NK-92 treated with Interleukin-12 subunit alpha and Interleukin-12 subunit beta, amount 100 ng/mL, for 24 hours (cell line): ENCODE measurements around the gene POU3F3.

Experiments used
- DNase-seq: peaks from one replicate; lab custom pipeline; 2025; lab: John Stamatoyannopoulos, UW

POU3F3 gene

GRCh38 chr2:104875262-104875661 lies 21.3 kb downstream of the POU3F3 start:
- DNase-seq, result no peak

GRCh38 chr2:104876606-104877570 lies 23.0 kb downstream of the POU3F3 start:
- no peak for DNase-seq

GRCh38 chr2:104878863-104879512 lies 25.1 kb downstream of the POU3F3 start:
- DNase-seq, result no peak

GRCh38 chr2:104880076-104880475 lies 26.2 kb downstream of the POU3F3 start:
- DNase-seq, result no peak

- no peak for DNase-seq
These were observed 29.4 kb downstream of the POU3F3 start for GRCh38 chr2:104883357-104883756.

- no peak for DNase-seq
These were observed 31.3 kb downstream of the POU3F3 start for GRCh38 chr2:104885119-104885782.

GRCh38 chr2:104887676-104888075 lies 33.8 kb downstream of the POU3F3 start:
- DNase-seq, result no peak

GRCh38 chr2:104888489-104889258 lies 34.8 kb downstream of the POU3F3 start:
- DNase-seq, result no peak

GRCh38 chr2:104889291-104889959 lies 35.5 kb downstream of the POU3F3 start:
- DNase-seq, result no peak

GRCh38 chr2:104889960-104890684 lies 36.2 kb downstream of the POU3F3 start:
- DNase-seq, result no peak

GRCh38 chr2:104890685-104891069 lies 36.8 kb downstream of the POU3F3 start:
- DNase-seq, result no peak

GRCh38 chr2:104891145-104891544 lies 37.2 kb downstream of the POU3F3 start:
- no peak for DNase-seq

- no peak for DNase-seq
These were observed 42.5 kb downstream of the POU3F3 start for GRCh38 chr2:104896446-104896845.

GRCh38 chr2:104897515-104898184 lies 43.7 kb downstream of the POU3F3 start:
- no peak for DNase-seq

- no peak for DNase-seq
These were observed 46.7 kb downstream of the POU3F3 start for GRCh38 chr2:104900608-104901007.

GRCh38 chr2:104901037-104901881 lies 47.3 kb downstream of the POU3F3 start:
- DNase-seq, result no peak

GRCh38 chr2:104902317-104902716 lies 48.4 kb downstream of the POU3F3 start:
- no peak for DNase-seq
